Parathyroid adenoma (tissue), 2 donors: ENCODE data around the gene GLB1L2.

Source experiments
- H2AFZ ChIP-seq: fragments of 300-600 bp; sonication (generic); one replicate; pipeline ENCODE4 v1.7.0; 2017; ENCODE audit warnings: antibody characterized with exemption, mild to moderate bottlenecking
- H3K27ac ChIP-seq: fragments of 300-600 bp; sonication (generic); one replicate; pipeline ENCODE4 v1.7.0; 2017
- H3K27me3 ChIP-seq: fragments of 300-600 bp; sonication (generic); one replicate; pipeline ENCODE4 v1.7.0; 2017; ENCODE audit warnings: low read length; ENCODE audit not compliant: control insufficient read depth, insufficient read depth
- H3K36me3 ChIP-seq: fragments of 300-600 bp; sonication (generic); one replicate; pipeline ENCODE4 v1.7.0; 2017; ENCODE audit warnings: low read length; ENCODE audit not compliant: control insufficient read depth, insufficient read depth
- H3K4me1 ChIP-seq: fragments of 300-600 bp; sonication (generic); one replicate; pipeline ENCODE4 v1.7.0; 2017; ENCODE audit warnings: control low read depth
- H3K4me2 ChIP-seq: fragments of 300-600 bp; sonication (generic); one replicate; pipeline ENCODE4 v1.7.0; 2017; ENCODE audit warnings: low read length
- H3K4me3 ChIP-seq: fragments of 300-600 bp; sonication (generic); one replicate; pipeline ENCODE4 v1.7.0; 2017; ENCODE audit warnings: low read depth, low read length
- H3K79me2 ChIP-seq: fragments of 300-600 bp; sonication (generic); one replicate; pipeline ENCODE4 v1.7.0; 2017; ENCODE audit warnings: control low read depth
- H3K9ac ChIP-seq: fragments of 300-600 bp; sonication (generic); one replicate; pipeline ENCODE4 v1.7.0; 2017; ENCODE audit warnings: mild to moderate bottlenecking
- H3K9me3 ChIP-seq: fragments of 300-600 bp; sonication (generic); one replicate; pipeline ENCODE4 v1.7.0; 2017; ENCODE audit warnings: low read length; ENCODE audit not compliant: control insufficient read depth
- CTCF ChIP-seq: fragments of 300-600 bp; sonication (generic); IDR thresholded peaks from one replicate; pipeline ENCODE4 v1.7.0; 2017; ENCODE audit warnings: antibody characterized with exemption, mild to moderate bottlenecking
- donor health status: primary hyperparathyroidism.

GLB1L2 gene

GRCh38 chr11:134365011-134365925 lies 33.5 kb downstream of the GLB1L2 start:
- Histone ChIP-seq H3K27me3 (no peaks in the 10 kb centered on the region), H3K9me3 (no peaks in the 10 kb centered on the region), H3K79me2 (no peaks in the 10 kb centered on the region), H3K4me3 (no peak overlapping the region), H3K9ac (no peak overlapping the region), H3K27ac (no peak overlapping the region), H2AFZ (no peak overlapping the region), H3K4me1 (peaks cover 11% of the 10 kb centered on the region), H3K4me2 (no peak overlapping the region), H3K36me3 (no peaks in the 10 kb centered on the region)
- no peak for TF ChIP-seq CTCF

GRCh38 chr11:134366254-134366653 lies 34.5 kb downstream of the GLB1L2 start:
- Histone ChIP-seq H3K36me3 (no peaks in the 10 kb centered on the region), H3K4me1 (peaks cover 11% of the 10 kb centered on the region), H2AFZ (no peak overlapping the region), H3K4me3 (no peak overlapping the region), H3K9me3 (no peaks in the 10 kb centered on the region), H3K27ac (no peak overlapping the region), H3K79me2 (no peaks in the 10 kb centered on the region), H3K4me2 (no peak overlapping the region), H3K27me3 (no peaks in the 10 kb centered on the region), H3K9ac (no peak overlapping the region)
- TF ChIP-seq CTCF, result no peak

GRCh38 chr11:134367781-134368180 lies 36.0 kb downstream of the GLB1L2 start:
- H3K4me1 ChIP-seq, result peaks cover 11% of the 10 kb centered on the region
- TF ChIP-seq CTCF, result no peak
- no peak overlapping the region for H3K9ac ChIP-seq
- H3K9me3 ChIP-seq, result no peaks in the 10 kb centered on the region
- H3K27me3 ChIP-seq, result no peaks in the 10 kb centered on the region
- H3K36me3 ChIP-seq, result no peaks in the 10 kb centered on the region
- H3K4me2 ChIP-seq, result no peak overlapping the region
- no peak overlapping the region for H2AFZ ChIP-seq
- H3K79me2 ChIP-seq, result no peaks in the 10 kb centered on the region
- no peak overlapping the region for H3K4me3 ChIP-seq
- H3K27ac ChIP-seq, result no peak overlapping the region

GRCh38 chr11:134369656-134370525 lies 38.1 kb downstream of the GLB1L2 start:
- Histone ChIP-seq H3K4me1 (no peaks in the 10 kb centered on the region), H3K27me3 (no peaks in the 10 kb centered on the region), H3K4me3 (no peak overlapping the region), H3K36me3 (no peaks in the 10 kb centered on the region), H2AFZ (no peak overlapping the region), H3K9ac (no peak overlapping the region), H3K9me3 (no peaks in the 10 kb centered on the region), H3K4me2 (no peak overlapping the region), H3K27ac (no peak overlapping the region), H3K79me2 (no peaks in the 10 kb centered on the region)
- TF ChIP-seq CTCF, result no peak
